ENCODE data around the gene MSH2. TPM values are rescaled to one million over a fixed set of nuclear protein-coding genes. Genes with fewer than 3 reads are reported as not detected.

MSH2 gene
- total and polyA plus RNA-seq, 5 donors from 2014 or later = 12.9 to 29.9 (median 29.0) TPM

DNA sequence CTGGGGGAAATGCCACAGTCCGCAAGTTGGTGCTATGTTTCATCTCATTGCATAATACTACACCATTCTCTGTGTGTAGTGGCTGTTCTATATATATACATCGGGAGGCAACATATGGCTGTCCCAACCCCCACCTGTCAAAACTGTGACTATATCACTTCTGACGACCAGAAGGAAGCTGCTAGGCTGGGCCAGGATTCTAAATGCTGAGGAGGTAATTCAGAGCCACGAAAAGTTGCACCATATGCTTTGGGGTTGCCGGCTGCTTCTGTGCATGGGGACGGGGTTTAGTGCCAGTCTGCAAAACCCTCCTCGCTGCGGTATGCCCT, 117.3 kb downstream of the MSH2 start:
- Mint-ChIP-seq H3K4me1 (peaks cover 0 to 29% (median 6%) of the 10 kb centered on the region in 4 donors), H3K9me3 (no peaks in the 10 kb centered on the region), H3K36me3 (peaks cover 3% of the 10 kb centered on the region), H3K4me3 (peak overlapping the region; percentile 79 to 89 (median 86)), H3K27ac (peak overlapping the region; percentile 43 to 67 (median 60)), H3K27me3 (no peaks in the 10 kb centered on the region)
- H3K4me3 ChIP-seq (ENCODE audit: low read depth, low read length) = peak overlapping the region; percentile 48
- peak overlapping the region; percentile 55 for H3K27ac ChIP-seq (ENCODE audit: insufficient read depth, low read length, poor library complexity, severe bottlenecking)
- H3K36me3 ChIP-seq (ENCODE audit: control insufficient read depth, insufficient read depth, low read length) = no peaks in the 10 kb centered on the region
- H3K4me1 ChIP-seq (ENCODE audit: control insufficient read depth, insufficient read depth, low read length, poor library complexity, severe bottlenecking) = peaks cover 17% of the 10 kb centered on the region
- ATAC-seq (ENCODE audit: low read depth in 2 of 2) (no peak), DNase-seq (peak in 1 of 3 donors; percentile 13)
- no peaks in the 10 kb centered on the region for H3K9me3 ChIP-seq (ENCODE audit: control insufficient read depth in 2 of 2, low read length in 2 of 2)
- no peaks in the 10 kb centered on the region for H3K27me3 ChIP-seq (ENCODE audit: control insufficient read depth, insufficient read depth, low read length)

DNA sequence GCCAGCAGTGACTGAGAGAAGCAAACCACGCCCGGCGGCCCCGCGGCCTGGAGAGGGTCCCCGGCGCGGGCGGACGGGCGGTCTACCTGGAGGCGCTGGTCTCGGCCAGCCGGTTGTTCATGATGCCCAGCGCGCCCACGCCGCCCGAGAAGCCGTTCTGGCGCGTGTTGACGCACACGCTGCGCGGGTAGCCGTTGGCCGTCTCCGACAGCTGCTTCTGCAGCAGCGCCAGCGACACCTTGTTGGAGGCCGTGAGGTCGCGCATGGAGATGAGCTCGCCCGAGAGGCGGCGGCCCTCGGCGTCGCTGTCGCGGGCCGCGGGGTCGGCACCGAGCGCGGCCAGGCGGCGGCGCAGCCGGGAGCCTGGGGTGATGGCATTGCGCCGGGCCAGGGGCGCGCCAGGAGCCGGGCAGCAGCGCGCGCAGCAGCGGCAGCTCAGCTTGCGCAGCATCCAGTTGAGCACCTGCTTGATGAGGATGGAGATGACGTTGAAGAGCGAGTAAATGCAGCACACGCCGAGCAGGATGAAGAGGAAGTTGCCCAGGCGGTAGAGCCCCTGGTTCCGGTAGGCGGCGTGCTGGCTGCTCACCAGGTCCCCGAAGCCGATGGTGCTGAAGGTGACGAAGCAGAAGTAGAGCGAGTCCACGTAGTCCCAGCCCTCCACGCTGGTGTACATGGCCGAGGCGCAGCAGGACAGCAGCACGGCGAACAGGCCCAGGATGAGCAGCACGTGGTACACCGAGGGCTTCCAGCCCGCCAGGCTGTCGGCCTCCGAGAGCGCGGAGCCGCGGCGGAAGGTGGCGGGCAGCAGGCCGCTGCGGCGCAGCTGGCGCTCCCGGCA, 118.1 kb downstream of the MSH2 start:
- DNase-seq (peak; percentile 49 to 94 (median 81)), ATAC-seq (ENCODE audit: low read depth in 2 of 2) (peak; percentile 87 to 90)
- Mint-ChIP-seq H3K27me3 (no peaks in the 10 kb centered on the region), H3K9me3 (no peaks in the 10 kb centered on the region), H3K4me3 (peak overlapping the region; percentile 89 to 99 (median 94)), H3K27ac (peak overlapping the region; percentile 90 to 98 (median 98)), H3K36me3 (no peaks in the 10 kb centered on the region), H3K4me1 (peaks cover 0 to 29% (median 6%) of the 10 kb centered on the region in 4 donors)
- Histone ChIP-seq H3K4me1 (ENCODE audit: control insufficient read depth, insufficient read depth, low read length, poor library complexity, severe bottlenecking) (peaks cover 17% of the 10 kb centered on the region), H3K4me3 (ENCODE audit: low read depth, low read length) (peak overlapping the region; percentile 59), H3K27ac (ENCODE audit: insufficient read depth, low read length, poor library complexity, severe bottlenecking) (peak overlapping the region; percentile 67), H3K27me3 (ENCODE audit: control insufficient read depth, insufficient read depth, low read length) (no peaks in the 10 kb centered on the region), H3K36me3 (ENCODE audit: control insufficient read depth, insufficient read depth, low read length) (no peaks in the 10 kb centered on the region), H3K9me3 (ENCODE audit: control insufficient read depth in 2 of 2, low read length in 2 of 2) (no peaks in the 10 kb centered on the region)

DNA sequence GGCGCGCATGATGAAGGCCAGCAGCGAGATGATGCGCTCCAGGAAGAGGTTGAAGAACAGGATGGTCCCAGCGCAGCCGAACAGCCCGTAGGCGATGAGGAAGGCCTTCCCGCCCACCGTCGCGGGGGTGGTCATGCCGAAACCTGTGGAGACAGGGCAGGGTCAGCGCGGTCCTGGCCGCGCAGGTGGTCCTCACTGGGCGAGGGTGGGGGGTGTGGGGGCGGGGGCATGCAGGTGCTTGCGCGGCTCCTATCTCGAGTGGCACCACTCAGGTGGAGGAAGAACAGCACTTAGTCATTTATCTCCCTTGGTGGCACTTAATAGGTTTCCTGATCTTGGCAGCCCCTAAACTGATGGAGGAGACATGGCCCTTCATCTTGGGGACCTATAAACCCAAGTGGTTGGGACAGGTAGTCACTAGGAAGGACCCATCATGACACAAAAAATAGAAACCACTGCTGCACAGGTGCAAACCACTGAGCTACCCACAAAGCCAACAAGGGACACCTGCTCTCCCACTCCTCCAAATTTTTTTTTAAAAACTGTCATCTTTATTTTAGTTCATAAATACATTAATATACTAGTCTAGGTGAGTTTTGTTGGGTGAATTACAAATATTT, 118.8 kb downstream of the MSH2 start:
- H3K4me3 Mint-ChIP-seq = peak overlapping the region; percentile 89 to 99 (median 94)
- DNase-seq (peak in 1 of 3 donors; percentile 16), ATAC-seq (ENCODE audit: low read depth in 2 of 2) (no peak)
- H3K9me3 Mint-ChIP-seq = no peaks in the 10 kb centered on the region
- Histone ChIP-seq H3K27ac (ENCODE audit: insufficient read depth, low read length, poor library complexity, severe bottlenecking) (peak overlapping the region; percentile 67), H3K4me1 (ENCODE audit: control insufficient read depth, insufficient read depth, low read length, poor library complexity, severe bottlenecking) (peaks cover 17% of the 10 kb centered on the region), H3K4me3 (ENCODE audit: low read depth, low read length) (peak overlapping the region; percentile 59), H3K27me3 (ENCODE audit: control insufficient read depth, insufficient read depth, low read length) (no peaks in the 10 kb centered on the region), H3K9me3 (ENCODE audit: control insufficient read depth in 2 of 2, low read length in 2 of 2) (no peaks in the 10 kb centered on the region), H3K36me3 (ENCODE audit: control insufficient read depth, insufficient read depth, low read length) (no peaks in the 10 kb centered on the region)
- H3K4me1 Mint-ChIP-seq = peaks cover 0 to 29% (median 6%) of the 10 kb centered on the region in 4 donors
- H3K27ac Mint-ChIP-seq = peak overlapping the region; percentile 90 to 98 (median 98)
- H3K36me3 Mint-ChIP-seq = no peaks in the 10 kb centered on the region
- H3K27me3 Mint-ChIP-seq = no peaks in the 10 kb centered on the region

DNA sequence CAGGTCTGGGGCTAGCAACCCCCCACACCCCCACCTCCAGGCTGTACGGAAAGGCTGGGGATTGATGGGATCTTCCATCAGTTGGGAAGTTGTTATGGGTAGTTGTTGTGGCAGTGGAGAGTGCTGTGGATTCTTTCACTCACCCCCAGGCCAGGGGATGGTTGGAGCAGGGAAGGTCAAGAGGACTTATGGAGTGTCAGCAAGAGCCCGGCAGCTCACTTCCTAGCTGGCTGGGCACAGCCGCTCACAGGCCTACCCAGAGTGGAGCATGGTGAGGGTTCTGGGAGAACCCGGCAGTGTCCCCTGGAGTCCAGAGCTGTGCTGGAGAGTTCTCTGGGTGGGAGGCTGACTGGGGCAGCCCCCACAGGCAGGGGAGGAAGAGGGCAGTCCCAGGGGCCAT, 122.2 kb downstream of the MSH2 start:
- no peak for DNase-seq
- Mint-ChIP-seq H3K36me3 (no peaks in the 10 kb centered on the region), H3K27ac (no peak overlapping the region), H3K9me3 (no peaks in the 10 kb centered on the region), H3K4me3 (no peak overlapping the region), H3K4me1 (peaks cover 0 to 18% (median 4%) of the 10 kb centered on the region in 4 donors), H3K27me3 (no peaks in the 10 kb centered on the region)
- H3K4me1 ChIP-seq (ENCODE audit: control insufficient read depth, insufficient read depth, low read length, poor library complexity, severe bottlenecking) = peaks cover 13% of the 10 kb centered on the region
- H3K4me3 ChIP-seq (ENCODE audit: low read depth, low read length) = no peak overlapping the region
- no peaks in the 10 kb centered on the region for H3K36me3 ChIP-seq (ENCODE audit: control insufficient read depth, insufficient read depth, low read length)
- no peaks in the 10 kb centered on the region for H3K27me3 ChIP-seq (ENCODE audit: control insufficient read depth, insufficient read depth, low read length)
- ATAC-seq (ENCODE audit: low read depth in 2 of 2) = no peak
- no peak overlapping the region for H3K27ac ChIP-seq (ENCODE audit: insufficient read depth, low read length, poor library complexity, severe bottlenecking)
- H3K9me3 ChIP-seq (ENCODE audit: control insufficient read depth in 2 of 2, low read length in 2 of 2) = no peaks in the 10 kb centered on the region

DNA sequence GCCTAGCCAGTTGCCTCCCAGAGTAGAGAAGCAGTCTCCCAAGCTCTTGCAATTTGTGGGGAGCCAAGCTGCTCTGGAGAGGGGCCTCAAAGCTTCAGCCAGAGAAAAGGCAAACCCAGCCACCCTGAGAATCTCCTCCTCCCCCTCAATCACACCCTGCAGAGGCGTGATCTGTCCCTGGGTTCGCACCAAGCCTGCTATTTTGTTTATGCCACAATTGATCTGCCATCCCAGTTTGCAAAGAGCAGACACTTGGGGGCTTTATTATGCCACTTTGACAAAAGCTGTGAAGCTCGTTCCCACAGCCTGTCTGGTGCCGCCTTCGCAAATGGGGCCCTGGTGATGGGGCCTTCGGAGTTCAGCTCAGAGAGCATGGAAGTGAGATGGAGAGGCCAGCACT, 125.5 kb downstream of the MSH2 start:
- no peaks in the 10 kb centered on the region for H3K4me1 Mint-ChIP-seq
- no peak overlapping the region for H3K4me3 Mint-ChIP-seq
- H3K27ac Mint-ChIP-seq = no peak overlapping the region

DNA sequence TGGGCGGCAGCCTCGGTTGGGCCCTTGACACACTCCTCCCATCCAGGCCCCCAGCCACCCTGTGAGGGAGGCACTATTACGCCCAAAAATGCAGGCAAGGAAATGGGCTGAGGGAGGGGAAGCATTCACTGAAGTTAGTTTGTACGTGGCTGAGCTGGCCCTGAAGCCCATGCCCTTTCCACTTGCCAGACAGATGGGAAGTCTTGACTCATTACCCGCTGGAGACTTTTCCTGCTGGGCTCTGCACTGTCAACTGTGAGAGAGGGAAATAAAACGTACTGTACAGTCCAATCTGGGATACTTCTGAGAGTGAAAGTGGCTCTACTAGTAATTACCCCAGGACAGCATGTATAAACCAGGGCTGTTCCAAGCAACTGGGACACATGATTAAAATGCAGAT, 125.9 kb downstream of the MSH2 start:
- H3K36me3 ChIP-seq (ENCODE audit: control insufficient read depth, insufficient read depth, low read length) = no peaks in the 10 kb centered on the region
- no peak overlapping the region for H3K27ac ChIP-seq (ENCODE audit: insufficient read depth, low read length, poor library complexity, severe bottlenecking)
- H3K4me1 ChIP-seq (ENCODE audit: control insufficient read depth, insufficient read depth, low read length, poor library complexity, severe bottlenecking) = no peaks in the 10 kb centered on the region
- ATAC-seq (ENCODE audit: low read depth in 2 of 2) (no peak), DNase-seq (no peak)
- Mint-ChIP-seq H3K4me1 (no peaks in the 10 kb centered on the region), H3K4me3 (no peak overlapping the region), H3K36me3 (no peaks in the 10 kb centered on the region), H3K9me3 (no peaks in the 10 kb centered on the region), H3K27me3 (no peaks in the 10 kb centered on the region), H3K27ac (no peak overlapping the region)
- H3K4me3 ChIP-seq (ENCODE audit: low read depth, low read length) = no peak overlapping the region
- H3K9me3 ChIP-seq (ENCODE audit: control insufficient read depth in 2 of 2, low read length in 2 of 2) = no peaks in the 10 kb centered on the region
- no peaks in the 10 kb centered on the region for H3K27me3 ChIP-seq (ENCODE audit: control insufficient read depth, insufficient read depth, low read length)

More for the DNA sequence above, 125.5 kb downstream of the MSH2 start:
- Histone ChIP-seq H3K4me1 (ENCODE audit: control insufficient read depth, insufficient read depth, low read length, poor library complexity, severe bottlenecking) (no peaks in the 10 kb centered on the region), H3K4me3 (ENCODE audit: low read depth, low read length) (no peak overlapping the region), H3K27me3 (ENCODE audit: control insufficient read depth, insufficient read depth, low read length) (no peaks in the 10 kb centered on the region), H3K27ac (ENCODE audit: insufficient read depth, low read length, poor library complexity, severe bottlenecking) (no peak overlapping the region), H3K9me3 (ENCODE audit: control insufficient read depth in 2 of 2, low read length in 2 of 2) (no peaks in the 10 kb centered on the region), H3K36me3 (ENCODE audit: control insufficient read depth, insufficient read depth, low read length) (no peaks in the 10 kb centered on the region)
- ATAC-seq (ENCODE audit: low read depth in 2 of 2) (no peak), DNase-seq (no peak)
- no peaks in the 10 kb centered on the region for H3K36me3 Mint-ChIP-seq
- H3K27me3 Mint-ChIP-seq = no peaks in the 10 kb centered on the region
- H3K9me3 Mint-ChIP-seq = no peaks in the 10 kb centered on the region

DNA sequence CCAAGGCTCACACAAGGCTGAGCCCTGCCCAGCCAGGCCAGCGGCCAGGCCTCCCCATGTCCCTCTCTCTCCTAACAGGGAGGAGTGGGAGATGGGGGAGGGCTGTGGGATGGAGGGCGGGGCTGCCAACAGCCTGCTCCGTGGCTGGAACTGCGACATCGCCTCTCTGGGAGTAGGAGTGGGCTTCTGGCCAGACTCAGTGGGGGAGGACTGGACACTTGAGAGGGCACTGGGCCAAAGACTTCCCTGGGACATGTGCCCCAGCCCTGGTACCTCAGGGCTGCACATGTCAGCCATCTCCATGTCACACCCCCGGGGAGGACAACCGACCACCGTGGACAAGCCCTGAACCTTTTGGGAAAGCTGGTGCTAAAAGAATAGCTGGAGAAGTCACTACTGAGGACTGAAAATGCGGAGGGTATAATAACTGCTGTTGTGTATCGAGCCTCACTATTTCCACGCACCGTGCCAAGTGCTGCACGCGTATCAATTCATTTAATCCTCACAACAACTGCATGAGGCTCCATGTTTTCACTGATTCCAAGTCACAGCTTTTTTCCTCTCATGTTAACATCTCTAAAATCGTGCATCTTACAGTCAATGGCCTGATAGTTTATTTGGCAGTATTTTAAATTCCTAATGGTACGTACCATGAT, 127.3 kb downstream of the MSH2 start:
- DNase-seq (no peak), ATAC-seq (ENCODE audit: low read depth in 2 of 2) (no peak)
- no peaks in the 10 kb centered on the region for H3K9me3 ChIP-seq (ENCODE audit: control insufficient read depth in 2 of 2, low read length in 2 of 2)
- no peak overlapping the region for H3K27ac ChIP-seq (ENCODE audit: insufficient read depth, low read length, poor library complexity, severe bottlenecking)
- Mint-ChIP-seq H3K27ac (no peak overlapping the region), H3K27me3 (no peaks in the 10 kb centered on the region), H3K4me3 (no peak overlapping the region), H3K4me1 (no peaks in the 10 kb centered on the region), H3K36me3 (no peaks in the 10 kb centered on the region), H3K9me3 (no peaks in the 10 kb centered on the region)
- H3K36me3 ChIP-seq (ENCODE audit: control insufficient read depth, insufficient read depth, low read length) = no peaks in the 10 kb centered on the region
- H3K4me1 ChIP-seq (ENCODE audit: control insufficient read depth, insufficient read depth, low read length, poor library complexity, severe bottlenecking) = no peaks in the 10 kb centered on the region
- H3K27me3 ChIP-seq (ENCODE audit: control insufficient read depth, insufficient read depth, low read length) = no peaks in the 10 kb centered on the region
- H3K4me3 ChIP-seq (ENCODE audit: low read depth, low read length) = no peak overlapping the region

Data from CD4-positive, CD25-positive, alpha-beta regulatory T cell (primary cell).